Stimulated activated CD4-positive, alpha-beta T cell treated with anti-CD3 and anti-CD28 coated beads, Interleukin-1b, Interleukin-23, amount 100 ng/mL, for 1 hour (primary cell): Measurements from ENCODE around the gene SLC6A9.

Experiments
- DNase-seq, 2 donors: peaks; one replicate each; pipeline ENCODE4 v3.0.0-alpha.2; 2020; ENCODE audit warnings: low read depth in 2 of 2

The SLC6A9 gene

DNA sequence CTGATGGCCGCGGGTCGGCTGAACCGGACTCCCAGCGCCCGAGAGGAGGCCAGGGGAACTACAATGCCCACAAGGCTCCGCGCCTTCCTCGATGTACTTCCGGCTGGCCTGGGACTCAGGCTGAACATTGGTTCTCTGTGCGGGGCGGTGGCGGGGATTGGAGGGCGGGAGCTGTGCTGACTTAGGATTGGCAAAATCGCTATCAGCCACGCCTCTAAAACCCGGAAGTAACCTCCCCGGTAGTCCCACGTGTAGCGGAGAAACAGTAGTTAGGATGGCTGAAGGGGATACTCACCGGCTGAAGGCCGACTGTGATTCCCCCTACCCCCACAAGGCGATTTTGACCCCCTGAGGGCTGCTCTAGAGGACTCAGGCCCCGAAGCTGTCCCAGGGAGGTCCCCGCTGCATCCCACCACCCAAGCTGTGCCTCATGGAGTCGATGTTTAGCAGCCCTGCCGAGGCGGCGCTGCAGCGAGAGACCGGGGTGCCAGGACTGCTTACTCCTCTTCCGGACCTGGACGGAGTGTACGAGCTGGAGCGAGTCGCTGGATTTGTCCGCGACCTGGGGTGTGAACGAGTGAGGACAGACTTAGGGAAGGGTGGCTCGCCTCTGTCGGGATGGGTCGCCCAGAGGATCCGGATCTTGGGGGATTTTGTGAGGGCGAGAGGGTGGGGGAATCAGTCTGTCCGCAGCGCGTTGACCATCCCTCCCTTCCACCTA lies 61.4 kb downstream of the SLC6A9 start, which contains the start of gene DPH2:
Gene DPH2, plus strand, starts transcription at position 265 of the 721 bp plus-strand sequence. Its CDS starts 166 bp downstream, at position 431.
- peak; percentile 82 to 88 for DNase-seq

DNA sequence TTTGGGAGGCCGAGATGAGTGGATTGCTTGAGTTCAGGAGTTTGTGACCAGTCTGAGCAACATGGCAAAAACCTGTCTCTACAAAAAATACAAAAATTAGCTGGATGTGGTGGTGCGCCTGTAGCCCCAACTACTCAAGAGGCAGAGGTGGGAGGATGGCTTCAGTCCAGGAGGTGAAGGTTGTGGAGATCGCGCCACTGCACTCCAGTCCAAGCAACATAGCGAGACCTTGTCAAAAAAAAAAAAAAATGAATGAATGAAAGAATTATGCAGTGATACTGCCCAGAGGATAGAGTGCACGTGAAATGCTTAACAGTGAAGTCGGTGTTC lies 61.9 kb downstream of the SLC6A9 start:
- DNase-seq, result no peak

GRCh38 chr1:43968348-43968948 lies 62.8 kb downstream of the SLC6A9 start:
- no peak for DNase-seq

DNA sequence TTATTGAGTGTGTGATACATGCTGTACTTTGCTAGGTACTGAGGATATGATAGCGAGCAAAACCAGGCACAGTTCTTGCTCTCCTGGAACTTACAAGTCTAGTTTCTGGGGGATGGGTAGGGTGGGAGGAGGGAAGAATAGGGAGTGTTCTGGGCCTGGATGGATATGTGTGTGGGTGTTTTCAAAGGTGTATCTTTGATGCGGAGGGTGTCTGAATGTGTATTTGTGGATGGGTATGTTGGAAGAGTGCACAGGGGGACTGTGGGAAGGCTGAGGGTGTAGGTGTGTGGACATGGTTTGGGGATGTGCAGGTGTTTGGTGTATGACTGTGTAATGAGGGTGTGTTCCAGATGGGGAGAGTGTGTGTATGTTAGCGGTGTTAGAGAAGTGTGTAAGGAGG lies 65.9 kb downstream of the SLC6A9 start:
- no peak for DNase-seq

GRCh38 chr1:43963890-43964289 lies 67.4 kb downstream of the SLC6A9 start:
- DNase-seq, result no peak

- no peak for DNase-seq
Measured at GRCh38 chr1:43963006-43963405, 68.3 kb downstream of the SLC6A9 start.

GRCh38 chr1:43962324-43962723 lies 68.9 kb downstream of the SLC6A9 start:
- no peak for DNase-seq

DNA sequence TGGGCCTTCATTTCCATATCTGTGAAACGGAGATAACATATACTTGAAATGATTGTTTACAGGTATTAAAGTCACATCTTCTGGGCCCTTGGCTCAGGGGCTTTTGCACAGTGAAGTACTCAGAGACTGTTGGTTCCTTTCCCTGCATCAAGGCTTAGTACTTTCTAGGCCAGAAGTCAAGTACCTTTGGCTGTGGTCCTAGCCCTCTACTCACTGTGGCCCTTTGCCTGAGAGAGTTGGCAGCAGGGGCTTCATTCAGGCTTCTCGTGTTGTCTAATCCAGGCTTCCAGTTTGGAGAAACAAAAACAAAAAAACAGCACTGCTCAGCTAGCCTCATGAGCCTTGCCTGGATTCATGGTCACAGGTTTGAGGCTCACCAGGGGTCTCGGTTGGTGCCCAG lies 69.6 kb downstream of the SLC6A9 start:
- no peak for DNase-seq

GRCh38 chr1:43960798-43961197 lies 70.5 kb downstream of the SLC6A9 start:
- no peak for DNase-seq

- no peak for DNase-seq
Measured at GRCh38 chr1:43958351-43959255, 72.7 kb downstream of the SLC6A9 start.

GRCh38 chr1:43957407-43958040 lies 73.7 kb downstream of the SLC6A9 start:
- DNase-seq, result no peak

DNA sequence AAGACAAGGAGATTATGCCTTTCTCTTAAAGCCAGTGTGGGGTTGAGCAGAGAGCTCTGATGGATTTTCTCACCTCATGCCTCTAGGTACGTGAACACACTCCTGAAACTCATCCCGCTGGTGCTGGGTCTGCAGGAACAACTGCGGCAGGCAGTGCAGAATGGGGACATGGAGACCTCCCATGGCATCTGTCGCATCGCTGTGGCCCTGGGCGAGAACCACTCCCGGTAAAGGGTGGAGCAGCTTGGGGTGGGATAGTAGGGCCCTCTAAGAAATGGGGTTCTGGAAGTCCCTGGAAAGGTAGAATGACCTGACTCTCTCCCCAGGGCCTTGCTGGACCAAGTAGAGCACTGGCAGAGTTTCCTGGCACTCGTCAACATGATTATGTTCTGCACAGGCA lies 75.0 kb downstream of the SLC6A9 start:
- no peak for DNase-seq

GRCh38 chr1:43954036-43954435 lies 77.2 kb downstream of the SLC6A9 start:
- DNase-seq, result no peak

- no peak for DNase-seq
Measured at GRCh38 chr1:43953361-43953760, 77.9 kb downstream of the SLC6A9 start.

DNA sequence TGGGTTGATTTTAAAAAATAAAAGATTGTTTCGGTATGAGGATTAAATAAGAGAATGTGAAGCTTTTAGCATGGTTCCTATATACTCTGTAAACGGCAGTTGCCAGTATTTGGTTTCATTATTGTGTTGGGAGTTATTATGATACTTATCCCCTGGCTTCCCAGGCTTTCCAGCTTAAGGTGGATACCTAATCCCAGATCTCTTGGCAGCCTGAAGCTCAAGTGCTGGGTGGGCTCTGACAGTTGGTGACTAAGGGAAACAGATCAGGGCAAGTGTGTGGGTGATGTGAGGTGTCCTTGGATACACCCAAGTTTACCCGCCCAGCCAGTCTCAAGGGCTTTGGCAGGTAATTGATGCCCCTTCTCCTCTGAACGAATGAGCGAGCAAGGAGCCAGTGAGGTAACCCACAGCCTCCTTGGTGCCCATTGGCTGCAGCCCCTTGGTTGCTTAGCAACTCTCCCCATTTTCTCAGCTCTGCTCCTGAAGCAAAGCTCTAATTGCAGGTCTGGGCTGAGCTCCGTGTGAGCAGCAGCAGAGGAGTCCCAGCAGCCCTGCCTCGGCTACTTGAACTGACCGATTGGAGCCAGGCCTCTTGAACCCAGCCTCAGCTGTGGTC lies 78.4 kb downstream of the SLC6A9 start:
- no peak for DNase-seq

GRCh38 chr1:43951021-43951985 lies 80.0 kb downstream of the SLC6A9 start:
- DNase-seq, result no peak

- DNase-seq, result no peak
Measured at GRCh38 chr1:43949678-43950077, 81.6 kb downstream of the SLC6A9 start.

DNA sequence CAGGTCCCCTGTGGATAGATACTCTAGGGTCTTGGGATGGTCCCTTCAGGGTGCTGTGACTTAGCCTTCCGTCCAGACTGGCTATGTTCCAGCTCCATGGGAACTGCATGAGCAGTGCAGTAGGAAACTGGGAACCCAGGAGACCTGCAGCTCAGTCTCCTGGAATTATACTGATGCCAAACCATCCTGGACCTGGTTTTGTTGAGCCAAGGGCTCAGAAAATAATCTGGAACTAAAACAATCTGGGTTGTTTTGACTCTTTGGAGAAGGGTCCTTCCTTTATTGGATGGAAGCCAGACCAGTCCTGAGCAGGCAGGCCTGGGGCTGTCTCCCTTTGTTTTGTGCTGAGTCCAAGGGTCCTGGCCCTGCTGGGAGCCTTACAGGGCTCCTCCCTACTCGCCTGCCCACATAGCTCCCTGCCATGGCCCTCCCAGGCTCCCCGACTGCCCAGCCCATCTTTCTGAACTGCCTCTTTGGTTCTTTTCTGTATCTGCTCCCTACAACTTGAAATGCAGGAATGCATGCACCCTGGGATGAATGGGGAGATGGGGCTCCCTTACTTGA lies 83.3 kb downstream of the SLC6A9 start:
- no peak for DNase-seq

DNA sequence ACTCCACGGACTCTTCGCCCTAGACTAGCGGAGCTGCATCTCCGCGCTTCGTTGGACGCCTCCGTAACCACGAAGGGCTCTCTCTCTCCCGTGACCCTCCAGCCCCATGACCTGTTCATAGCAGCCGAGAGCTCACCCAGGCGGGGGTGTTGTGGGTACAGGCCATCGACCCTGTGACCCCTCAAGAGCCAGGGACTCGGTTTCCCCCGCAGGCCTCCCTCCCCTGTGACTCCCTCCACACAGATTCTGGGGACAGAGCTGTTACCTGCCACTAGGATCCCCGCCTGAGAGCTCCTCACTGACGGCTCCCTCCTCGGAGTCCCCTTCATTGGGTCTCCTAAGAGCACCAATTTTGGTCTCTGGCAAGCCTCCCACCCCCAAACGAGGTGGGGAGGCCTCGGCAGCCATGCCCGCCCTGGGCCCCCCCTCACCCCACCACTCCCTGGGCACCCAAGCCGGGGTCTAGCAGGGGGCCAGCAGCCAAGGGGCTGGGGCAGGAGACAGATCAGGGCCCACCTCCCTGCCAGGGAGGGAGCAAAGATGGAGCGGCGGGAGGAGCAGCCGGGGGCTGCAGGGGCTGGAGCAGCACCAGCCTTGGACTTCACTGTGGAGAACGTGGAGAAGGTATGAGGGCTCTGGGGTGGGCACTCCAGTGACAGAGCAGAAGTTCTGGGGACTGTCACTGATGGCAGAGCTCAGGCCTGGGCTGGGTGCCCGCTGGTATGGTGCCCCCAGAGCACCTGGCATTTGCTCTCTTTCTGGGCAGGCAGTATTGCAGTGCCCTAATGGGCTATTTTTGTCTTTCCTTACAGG lies 84.0 kb downstream of the SLC6A9 start:
- DNase-seq, result no peak
